Astrocyte (in vitro differentiated cells and primary cell): ENCODE measurements around the gene ALK. TPM values are rescaled to one million over a fixed set of nuclear protein-coding genes. Genes with fewer than 3 reads are reported as not detected.

Source experiments
- DNase-seq: peaks from one replicate; pipeline ENCODE4 v3.0.0-alpha.2; 2010; ENCODE audit warnings: low read depth
- FAIRE-seq: peaks from 2 replicates; lab custom pipeline; 2011; peaks lifted over from hg19 to GRCh38; lab: Jason Lieb, UNC
- H2AFZ ChIP-seq: 2 replicates; pipeline ENCODE4 v1.6.0; 2012; ENCODE audit warnings: low read depth, low read length, inconsistent platforms
- H3K27ac ChIP-seq: 2 replicates; pipeline ENCODE4 v1.5.1; 2011; ENCODE audit warnings: low read depth, low read length, inconsistent platforms
- H3K27me3 ChIP-seq: 2 replicates; pipeline ENCODE4 v1.6.0; 2011; ENCODE audit warnings: low read length, inconsistent platforms; ENCODE audit not compliant: insufficient read depth
- H3K36me3 ChIP-seq: 2 replicates; pipeline ENCODE4 v1.5.1; 2011; ENCODE audit warnings: low read length, inconsistent platforms; ENCODE audit not compliant: insufficient read depth
- H3K4me1 ChIP-seq: 2 replicates; pipeline ENCODE4 v1.5.1; 2011; ENCODE audit warnings: low read length, inconsistent platforms; ENCODE audit not compliant: insufficient read depth
- H3K4me2 ChIP-seq: 2 replicates; pipeline ENCODE4 v1.6.0; 2012; ENCODE audit warnings: low read length, inconsistent platforms
- H3K4me3 ChIP-seq: 2 replicates; pipeline ENCODE4 v1.5.1; 2011; ENCODE audit warnings: low read depth, mild to moderate bottlenecking, low read length, inconsistent platforms; ENCODE audit not compliant: insufficient read depth
- H3K79me2 ChIP-seq: 2 replicates; pipeline ENCODE4 v1.6.0; 2012; ENCODE audit warnings: mild to moderate bottlenecking, low read length, inconsistent platforms; ENCODE audit not compliant: insufficient read depth
- H3K9ac ChIP-seq: 2 replicates; pipeline ENCODE4 v1.6.0; 2012; ENCODE audit warnings: mild to moderate bottlenecking, low read length, inconsistent platforms
- H3K9me3 ChIP-seq: 2 replicates; pipeline ENCODE4 v1.5.1; 2012; ENCODE audit warnings: low read depth, mild to moderate bottlenecking, low read length, inconsistent platforms; ENCODE audit not compliant: insufficient read depth
- H4K20me1 ChIP-seq: 2 replicates; pipeline ENCODE4 v1.6.0; 2012; ENCODE audit warnings: low read length, inconsistent platforms; ENCODE audit not compliant: insufficient read depth
- H3K27ac Mint-ChIP-seq: one replicate; pipeline ENCODE4 v1.8.0; 2021; ENCODE audit warnings: mild to moderate bottlenecking, mixed read lengths; ENCODE audit not compliant: unreplicated experiment
- H3K27me3 Mint-ChIP-seq: one replicate; pipeline ENCODE4 v1.8.0; 2021; ENCODE audit warnings: low read depth, mixed read lengths; ENCODE audit not compliant: unreplicated experiment
- H3K36me3 Mint-ChIP-seq: one replicate; pipeline ENCODE4 v1.8.0; 2021; ENCODE audit warnings: low read depth, mixed read lengths; ENCODE audit not compliant: unreplicated experiment
- H3K4me1 Mint-ChIP-seq: one replicate; pipeline ENCODE4 v1.8.0; 2021; ENCODE audit warnings: low read depth, mixed read lengths; ENCODE audit not compliant: unreplicated experiment
- H3K4me3 Mint-ChIP-seq: one replicate; pipeline ENCODE4 v1.8.0; 2021; ENCODE audit warnings: mild to moderate bottlenecking, moderate library complexity, mixed read lengths; ENCODE audit not compliant: unreplicated experiment
- H3K9me3 Mint-ChIP-seq: one replicate; pipeline ENCODE4 v1.8.0; 2021; ENCODE audit warnings: mild to moderate bottlenecking, mixed read lengths; ENCODE audit not compliant: unreplicated experiment
- EZH2 ChIP-seq: IDR thresholded peaks from 2 replicates; pipeline ENCODE4 v1.6.1; 2012; ENCODE audit warnings: mild to moderate bottlenecking, low read length, inconsistent platforms; ENCODE audit not compliant: insufficient read depth
- total RNA-seq: library from RNA; stranded (reverse); gene quantifications from 2 replicates; pipeline ENCODE4 v1.2.1, GENCODE V29; 2021
- TF ChIP-seq, protein P1 (sequence below): IDR thresholded peaks from 2 replicates; pipeline ENCODE4 v1.5.1; 2011; ENCODE audit warnings: low read depth, mild to moderate bottlenecking, inconsistent platforms, low read length, moderate library complexity; ENCODE audit not compliant: insufficient read depth

The ALK gene
- total RNA-seq, 1 donor from 2014 or later, result 0.16 TPM

DNA sequence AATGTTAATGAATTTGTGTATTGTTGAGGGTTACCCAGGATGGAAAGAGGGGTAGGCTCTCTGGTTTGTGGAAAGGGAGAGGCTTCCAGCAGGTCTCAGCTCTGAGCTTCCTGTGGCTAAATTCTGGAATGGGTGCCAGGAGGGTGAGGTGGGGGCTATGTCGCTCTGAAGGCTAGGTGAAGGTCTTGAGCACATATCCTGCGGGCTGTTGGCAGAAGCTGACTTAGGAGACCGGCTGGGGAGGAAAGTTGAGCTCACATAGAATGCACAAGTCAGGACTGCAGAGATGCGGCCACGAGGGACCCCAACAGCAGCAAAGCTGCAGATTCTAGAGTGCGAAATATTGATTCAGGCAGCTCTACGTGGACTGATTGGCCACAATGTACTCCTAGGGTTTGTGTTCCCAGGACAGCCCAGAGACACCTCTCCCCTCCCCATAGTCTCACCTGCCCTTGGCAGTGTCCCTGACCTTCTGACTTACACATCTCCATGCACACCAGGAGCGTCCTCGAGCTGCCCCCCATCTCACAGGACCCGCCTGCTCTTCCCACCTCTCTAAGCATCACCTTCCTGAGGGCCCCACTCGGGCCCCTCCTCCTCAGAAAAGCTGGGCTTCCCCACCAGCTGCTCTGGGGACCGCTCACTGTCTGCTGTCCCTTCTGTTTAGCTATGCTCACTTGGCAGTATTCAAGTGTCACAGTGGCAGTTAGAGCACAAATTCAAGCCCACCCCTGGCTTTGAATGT lies 72.6 kb downstream of the ALK start:
- FAIRE-seq (no peak), DNase-seq (no peak)
- Histone ChIP-seq H3K4me3 (no peak overlapping the region), H2AFZ (no peak overlapping the region), H3K9ac (no peak overlapping the region), H3K9me3 (no peaks in the 10 kb centered on the region), H3K27ac (no peak overlapping the region), H3K36me3 (no peaks in the 10 kb centered on the region), H4K20me1 (no peaks in the 10 kb centered on the region), H3K4me1 (no peaks in the 10 kb centered on the region), H3K27me3 (peaks cover 2% of the 10 kb centered on the region), H3K4me2 (no peak overlapping the region), H3K79me2 (no peaks in the 10 kb centered on the region)
- TF ChIP-seq EZH2, result no peak
- TF ChIP-seq, protein P1, sequence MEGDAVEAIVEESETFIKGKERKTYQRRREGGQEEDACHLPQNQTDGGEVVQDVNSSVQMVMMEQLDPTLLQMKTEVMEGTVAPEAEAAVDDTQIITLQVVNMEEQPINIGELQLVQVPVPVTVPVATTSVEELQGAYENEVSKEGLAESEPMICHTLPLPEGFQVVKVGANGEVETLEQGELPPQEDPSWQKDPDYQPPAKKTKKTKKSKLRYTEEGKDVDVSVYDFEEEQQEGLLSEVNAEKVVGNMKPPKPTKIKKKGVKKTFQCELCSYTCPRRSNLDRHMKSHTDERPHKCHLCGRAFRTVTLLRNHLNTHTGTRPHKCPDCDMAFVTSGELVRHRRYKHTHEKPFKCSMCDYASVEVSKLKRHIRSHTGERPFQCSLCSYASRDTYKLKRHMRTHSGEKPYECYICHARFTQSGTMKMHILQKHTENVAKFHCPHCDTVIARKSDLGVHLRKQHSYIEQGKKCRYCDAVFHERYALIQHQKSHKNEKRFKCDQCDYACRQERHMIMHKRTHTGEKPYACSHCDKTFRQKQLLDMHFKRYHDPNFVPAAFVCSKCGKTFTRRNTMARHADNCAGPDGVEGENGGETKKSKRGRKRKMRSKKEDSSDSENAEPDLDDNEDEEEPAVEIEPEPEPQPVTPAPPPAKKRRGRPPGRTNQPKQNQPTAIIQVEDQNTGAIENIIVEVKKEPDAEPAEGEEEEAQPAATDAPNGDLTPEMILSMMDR, result no peak
- Mint-ChIP-seq H3K36me3 (no peaks in the 10 kb centered on the region), H3K27me3 (peaks cover 48% of the 10 kb centered on the region), H3K9me3 (no peaks in the 10 kb centered on the region), H3K27ac (no peak overlapping the region), H3K4me3 (no peak overlapping the region), H3K4me1 (peaks cover 8% of the 10 kb centered on the region)

DNA sequence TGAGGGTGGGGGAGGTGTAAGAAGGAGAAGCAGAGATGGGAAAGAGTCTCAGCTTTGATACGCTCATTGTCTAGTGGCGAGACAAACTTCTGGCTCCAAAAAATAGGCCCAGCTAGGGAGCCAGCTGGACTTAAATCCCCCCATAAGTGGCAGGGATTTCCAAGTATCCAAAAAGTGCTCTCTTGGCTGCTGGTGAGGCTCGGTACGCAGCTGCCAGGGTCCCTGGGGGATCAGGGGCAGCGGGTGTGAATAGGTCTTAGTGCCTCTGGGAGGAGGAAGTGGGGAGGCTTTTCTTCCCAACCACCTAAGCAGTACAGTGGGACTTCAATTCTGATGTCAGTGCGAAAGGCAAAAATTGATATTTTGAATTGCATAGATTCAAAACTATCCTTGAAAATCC lies 73.5 kb downstream of the ALK start:
- Mint-ChIP-seq H3K4me1 (peaks cover 8% of the 10 kb centered on the region), H3K9me3 (no peaks in the 10 kb centered on the region), H3K27me3 (peaks cover 45% of the 10 kb centered on the region), H3K36me3 (no peaks in the 10 kb centered on the region), H3K4me3 (no peak overlapping the region), H3K27ac (no peak overlapping the region)
- no peak overlapping the region for H3K4me2 ChIP-seq
- no peak overlapping the region for H3K27ac ChIP-seq
- H3K9ac ChIP-seq, result no peak overlapping the region
- H3K79me2 ChIP-seq, result no peaks in the 10 kb centered on the region
- H3K4me1 ChIP-seq, result no peaks in the 10 kb centered on the region
- DNase-seq, result no peak
- H2AFZ ChIP-seq, result no peak overlapping the region
- peaks cover 2% of the 10 kb centered on the region for H3K27me3 ChIP-seq
- TF ChIP-seq EZH2, result no peak
- TF ChIP-seq, protein P1, result no peak
- FAIRE-seq, result no peak
- H3K4me3 ChIP-seq, result no peak overlapping the region
- no peaks in the 10 kb centered on the region for H3K9me3 ChIP-seq
- H3K36me3 ChIP-seq, result no peaks in the 10 kb centered on the region
- H4K20me1 ChIP-seq, result no peaks in the 10 kb centered on the region

DNA sequence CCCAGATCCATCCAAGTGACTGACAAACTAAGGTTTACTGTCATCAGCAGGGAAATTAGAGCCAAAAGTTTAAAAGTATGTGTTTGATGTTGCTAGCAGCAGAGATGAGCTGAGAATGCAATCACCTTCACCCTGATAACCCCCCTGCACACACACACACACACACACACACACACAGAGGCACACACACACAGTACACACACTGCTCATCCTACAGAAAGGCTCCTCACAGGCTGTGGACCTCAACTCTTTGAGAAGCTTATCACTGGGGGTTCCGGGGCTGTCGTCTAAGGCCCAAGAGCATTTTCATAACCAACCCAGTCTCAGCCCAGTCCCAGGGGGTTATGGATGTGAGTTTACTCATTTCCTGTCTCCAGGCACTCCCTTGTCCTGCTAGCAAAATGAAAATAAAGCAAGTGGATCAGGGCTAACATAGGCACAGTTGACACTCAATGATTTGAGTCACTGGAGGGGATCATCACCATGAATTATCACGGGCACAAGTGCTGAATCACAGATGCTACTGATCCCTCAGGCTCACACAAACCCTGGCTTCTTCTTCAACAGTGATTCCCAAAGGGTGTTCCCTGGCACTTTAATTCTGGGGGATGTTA lies 76.6 kb downstream of the ALK start:
- peak; percentile 10 for DNase-seq
- peaks cover 9% of the 10 kb centered on the region for H3K27me3 ChIP-seq
- Mint-ChIP-seq H3K27ac (no peak overlapping the region), H3K9me3 (no peaks in the 10 kb centered on the region), H3K36me3 (no peaks in the 10 kb centered on the region), H3K27me3 (peaks cover 45% of the 10 kb centered on the region), H3K4me1 (peaks cover 8% of the 10 kb centered on the region), H3K4me3 (no peak overlapping the region)
- no peak overlapping the region for H2AFZ ChIP-seq
- no peaks in the 10 kb centered on the region for H4K20me1 ChIP-seq
- no peak overlapping the region for H3K9ac ChIP-seq
- no peaks in the 10 kb centered on the region for H3K36me3 ChIP-seq
- H3K9me3 ChIP-seq, result no peaks in the 10 kb centered on the region
- no peak overlapping the region for H3K4me3 ChIP-seq
- no peak overlapping the region for H3K27ac ChIP-seq
- H3K4me2 ChIP-seq, result peak overlapping the region; percentile 23
- H3K4me1 ChIP-seq, result no peaks in the 10 kb centered on the region
- TF ChIP-seq, protein P1, result no peak
- no peak for TF ChIP-seq EZH2
- H3K79me2 ChIP-seq, result no peaks in the 10 kb centered on the region
- no peak for FAIRE-seq
